AG04449 (cell line): ENCODE data around the gene TOM1L2.
A peak's percentile ranks its signal among the peaks of the same experiment; 100 is the strongest.

Experiments used
- CTCF ChIA-PET: fragments of 350-600 bp; formaldehyde crosslinking; extraction: SDS; loops from one replicate; lab custom pipeline; 2021; ENCODE audit warnings: antibody characterized with exemption; lab: Yijun Ruan, JAX
- POLR2A ChIA-PET: fragments of 400-600, 350-600 bp; formaldehyde crosslinking; extraction: SDS; loops from one replicate; lab custom pipeline; 2020; ENCODE audit warnings: antibody characterized with exemption, inconsistent platforms; lab: Yijun Ruan, JAX
- DNase-seq: peaks from one replicate; pipeline ENCODE4 v3.0.0-alpha.2; 2010; ENCODE audit warnings: low read depth, low spot score
- H3K4me3 ChIP-seq: 2 replicates; pipeline ENCODE4 v1.5.1; 2011; ENCODE audit warnings: low read depth, mild to moderate bottlenecking, control low read depth, low read length
- CTCF ChIP-seq: IDR thresholded peaks from one replicate; pipeline ENCODE4 v1.5.1; 2011; ENCODE audit warnings: mild to moderate bottlenecking, moderate library complexity, low read length, control low read depth, inconsistent platforms; ENCODE audit not compliant: insufficient read depth; ENCODE audit errors: missing control alignments

TOM1L2 gene

GRCh38 chr17:17972952-17973254 lies 703 bp upstream of the TOM1L2 start:
- ChIA-PET CTCF (interaction anchor here (0.7 to 2.5 kb wide), 11 partner anchors 12 to 80 kb away, joined by 3 to 13 read pairs (median 4); no protein-coding TSS in a partner anchor), POLR2A (interaction anchor here (0.6 to 1.3 kb wide), 5 partner anchors 13 to 238 kb away, joined by 3 to 7 read pairs (median 4); no protein-coding TSS in a partner anchor)
- no peak for DNase-seq
- TF ChIP-seq CTCF, result no peak
- peak overlapping the region; percentile 72 for H3K4me3 ChIP-seq

GRCh38 chr17:17971431-17972125 lies 622 bp downstream of the TOM1L2 start:
- DNase-seq, result no peak
- TF ChIP-seq CTCF, result no peak
- POLR2A ChIA-PET, result interaction anchor here (0.6 to 1.1 kb wide), 3 partner anchors 13 to 70 kb away, joined by 3 to 7 read pairs (median 3); no protein-coding TSS in a partner anchor
- CTCF ChIA-PET, result interaction anchor here (1.0 to 2.5 kb wide), 7 partner anchors 12 to 65 kb away, joined by 3 to 13 read pairs (median 5); no protein-coding TSS in a partner anchor
- peak overlapping the region; percentile 85 for H3K4me3 ChIP-seq

GRCh38 chr17:17970699-17971430 lies 1.3 kb downstream of the TOM1L2 start:
- DNase-seq, result no peak
- peak overlapping the region; percentile 85 for H3K4me3 ChIP-seq
- POLR2A ChIA-PET, result no interaction called here
- CTCF ChIA-PET, result interaction anchor here (0.9 to 1.7 kb wide), 5 partner anchors 11 to 64 kb away, joined by 3 to 5 read pairs (median 3); no protein-coding TSS in a partner anchor
- TF ChIP-seq CTCF, result no peak

- H3K4me3 ChIP-seq, result no peak overlapping the region
- no peak for TF ChIP-seq CTCF
- POLR2A ChIA-PET, result interaction anchor here (1.0 kb wide), 1 partner anchor 45 kb away, joined by 5 read pairs; no protein-coding TSS in a partner anchor
- CTCF ChIA-PET, result interaction anchor here (1.0 to 1.1 kb wide), 2 partner anchors 31 to 66 kb away, joined by 3 read pairs; no protein-coding TSS in a partner anchor
- no peak for DNase-seq
Observed at GRCh38 chr17:17966399-17966798, 5.8 kb downstream of the TOM1L2 start.

GRCh38 chr17:17965152-17965721 lies 7.0 kb downstream of the TOM1L2 start:
- no peak overlapping the region for H3K4me3 ChIP-seq
- TF ChIP-seq CTCF, result no peak
- ChIA-PET POLR2A (no interaction called here), CTCF (interaction anchor here (1.0 to 1.1 kb wide), 2 partner anchors 29 to 68 kb away, joined by 3 read pairs; no protein-coding TSS in a partner anchor)
- DNase-seq, result no peak
